Osteoblast (primary cell): ENCODE measurements around the gene ZNF215. TPM values are rescaled to one million over a fixed set of nuclear protein-coding genes. Genes with fewer than 3 reads are reported as not detected.

ENCODE experiments used
- DNase-seq: peaks from one replicate; pipeline ENCODE4 v3.0.0; 2011; ENCODE audit warnings: low spot score, mixed read lengths; ENCODE audit not compliant: insufficient read length; ENCODE audit errors: missing footprints
- H2AFZ ChIP-seq: 2 replicates; pipeline ENCODE4 v1.6.0; 2011; ENCODE audit warnings: mild to moderate bottlenecking, low read length
- H3K27ac ChIP-seq: 2 replicates; pipeline ENCODE4 v1.5.1; 2011; ENCODE audit warnings: mild to moderate bottlenecking, low read depth, low read length, moderate library complexity
- H3K27me3 ChIP-seq: 2 replicates; pipeline ENCODE4 v1.6.0; 2012; ENCODE audit warnings: mild to moderate bottlenecking, control low read depth, inconsistent platforms, low read length, moderate library complexity; ENCODE audit not compliant: insufficient read depth
- H3K36me3 ChIP-seq: 2 replicates; pipeline ENCODE4 v1.5.1; 2011; ENCODE audit warnings: mild to moderate bottlenecking, low read length, control low read depth, moderate library complexity; ENCODE audit not compliant: insufficient read depth
- H3K4me1 ChIP-seq: 2 replicates; pipeline ENCODE4 v1.5.1; 2011; ENCODE audit warnings: mild to moderate bottlenecking, low read length, control low read depth, moderate library complexity; ENCODE audit not compliant: insufficient read depth
- H3K4me2 ChIP-seq: 2 replicates; pipeline ENCODE4 v1.6.0; 2011; ENCODE audit warnings: mild to moderate bottlenecking, low read length; ENCODE audit not compliant: insufficient read depth
- H3K4me3 ChIP-seq: fragments of 200-600 bp; sonication (generic); 3 replicates; pipeline ENCODE4 v1.5.1; 2012; ENCODE audit warnings: mild to moderate bottlenecking, low read length, inconsistent platforms; ENCODE audit not compliant: insufficient read depth
- H3K79me2 ChIP-seq: 2 replicates; pipeline ENCODE4 v1.6.0; 2012; ENCODE audit warnings: mild to moderate bottlenecking, low read length, control low read depth, inconsistent platforms; ENCODE audit not compliant: insufficient read depth
- H3K9me3 ChIP-seq: 2 replicates; pipeline ENCODE4 v1.5.1; 2011; ENCODE audit warnings: low read depth, low read length, control low read depth
- H4K20me1 ChIP-seq: 2 replicates; pipeline ENCODE4 v1.6.0; 2012; ENCODE audit warnings: mild to moderate bottlenecking, low read length, control low read depth; ENCODE audit not compliant: insufficient read depth
- CTCF ChIP-seq: IDR thresholded peaks from 2 replicates; pipeline ENCODE4 v1.5.1; 2011; ENCODE audit warnings: mild to moderate bottlenecking, low read depth, low read length, moderate library complexity; ENCODE audit errors: extremely low read depth
- total RNA-seq: library from RNA; depleted of rRNA; stranded (reverse); fragments of >200 nt; gene quantifications from 2 replicates; pipeline ENCODE4 v1.2.3, GENCODE V29; 2012

Gene ZNF215
- total RNA-seq, 1 donor = 4.3 TPM

GRCh38 chr11:6911378-6911777, 14.8 kb upstream of the ZNF215 start:
- Histone ChIP-seq H3K4me3 (no peak overlapping the region), H3K9me3 (no peaks in the 10 kb centered on the region), H3K79me2 (no peaks in the 10 kb centered on the region), H4K20me1 (no peaks in the 10 kb centered on the region), H3K36me3 (no peaks in the 10 kb centered on the region), H3K27me3 (no peaks in the 10 kb centered on the region), H3K27ac (no peak overlapping the region), H2AFZ (no peak overlapping the region), H3K4me2 (no peak overlapping the region), H3K4me1 (no peaks in the 10 kb centered on the region)
- no peak for TF ChIP-seq CTCF
- DNase-seq = no peak

GRCh38 chr11:6911948-6912347, 14.3 kb upstream of the ZNF215 start:
- Histone ChIP-seq H3K27ac (no peak overlapping the region), H2AFZ (no peak overlapping the region), H3K27me3 (no peaks in the 10 kb centered on the region), H3K4me1 (no peaks in the 10 kb centered on the region), H3K4me3 (no peak overlapping the region), H4K20me1 (no peaks in the 10 kb centered on the region), H3K36me3 (no peaks in the 10 kb centered on the region), H3K79me2 (no peaks in the 10 kb centered on the region), H3K9me3 (no peaks in the 10 kb centered on the region), H3K4me2 (no peak overlapping the region)
- TF ChIP-seq CTCF = no peak
- DNase-seq = peak; percentile 32

- DNase-seq = no peak
- no peaks in the 10 kb centered on the region for H4K20me1 ChIP-seq
- H3K27me3 ChIP-seq = no peaks in the 10 kb centered on the region
- no peak for TF ChIP-seq CTCF
- no peaks in the 10 kb centered on the region for H3K79me2 ChIP-seq
- H3K4me3 ChIP-seq = no peak overlapping the region
- no peak overlapping the region for H2AFZ ChIP-seq
- no peak overlapping the region for H3K4me2 ChIP-seq
- no peaks in the 10 kb centered on the region for H3K4me1 ChIP-seq
- no peaks in the 10 kb centered on the region for H3K36me3 ChIP-seq
- H3K27ac ChIP-seq = no peak overlapping the region
- no peaks in the 10 kb centered on the region for H3K9me3 ChIP-seq
Measured at GRCh38 chr11:6919698-6920097, 6.5 kb upstream of the ZNF215 start.

GRCh38 chr11:6920702-6921101, 5.5 kb upstream of the ZNF215 start, which contains the start of gene OR2D3:
TSS of gene OR2D3 (plus strand) at chr11:6921002. CDS start at chr11:6921002, 0 bp downstream.
- H3K27me3 ChIP-seq = no peaks in the 10 kb centered on the region
- no peak within 1 kb of the TSS for H2AFZ ChIP-seq
- no peaks in the 10 kb centered on the region for H3K36me3 ChIP-seq
- no peak within 1 kb of the TSS for H3K27ac ChIP-seq
- DNase-seq = no peak
- no peak for TF ChIP-seq CTCF
- H3K4me2 ChIP-seq = no peak within 1 kb of the TSS
- H3K79me2 ChIP-seq = no peaks in the 10 kb centered on the region
- H3K4me1 ChIP-seq = peaks cover 4% of the 10 kb centered on the region
- no peaks in the 10 kb centered on the region for H3K9me3 ChIP-seq
- no peak within 1 kb of the TSS for H3K4me3 ChIP-seq
- H4K20me1 ChIP-seq = no peaks in the 10 kb centered on the region
